Body of pancreas (tissue), 4 donors: ENCODE data around the gene NDUFAF4.

ENCODE experiments used
- POLR2A ChIP-seq, 3 donors: fragments of 450-650 bp; IDR thresholded peaks; one replicate each; pipeline ENCODE4 v1.6.1; 2016; ENCODE audit warnings: antibody characterized with exemption in 3 of 3, mild to moderate bottlenecking in 2 of 3
- TF ChIP-seq, protein P1 (sequence below), 7 experiments: fragments of 450-650 bp in 4 of 7; fragments of 200-600 bp in 3 of 7; sonication (generic) in 3 of 7; IDR thresholded peaks; one replicate each; pipeline ENCODE4 v1.5.1; 2016 to 2019; ENCODE audit warnings: antibody characterized with exemption in 7 of 7

DNA sequence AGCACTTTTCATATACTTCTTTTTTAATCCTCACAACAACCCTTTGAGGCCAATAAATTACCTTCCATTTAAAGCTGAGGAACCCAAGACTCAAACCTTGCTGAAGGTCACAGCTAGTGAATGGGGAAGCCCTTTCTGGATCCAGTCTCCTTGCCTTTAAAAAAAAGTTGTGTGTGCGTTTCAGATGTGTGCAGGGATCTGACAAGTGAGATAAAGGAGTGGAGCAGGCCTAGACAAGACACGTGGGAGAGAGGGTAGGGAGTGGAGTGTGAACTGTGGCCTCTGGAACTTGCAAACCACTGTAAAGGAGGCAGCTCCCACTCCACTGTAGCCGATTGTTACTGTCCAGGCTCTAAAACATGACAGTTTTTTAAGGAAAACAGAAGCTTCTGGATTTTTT lies 28.7 kb upstream of the NDUFAF4 start:
- no peak for TF ChIP-seq POLR2A (IDR thresholded peaks at IDR 0.05)
- TF ChIP-seq, protein P1, sequence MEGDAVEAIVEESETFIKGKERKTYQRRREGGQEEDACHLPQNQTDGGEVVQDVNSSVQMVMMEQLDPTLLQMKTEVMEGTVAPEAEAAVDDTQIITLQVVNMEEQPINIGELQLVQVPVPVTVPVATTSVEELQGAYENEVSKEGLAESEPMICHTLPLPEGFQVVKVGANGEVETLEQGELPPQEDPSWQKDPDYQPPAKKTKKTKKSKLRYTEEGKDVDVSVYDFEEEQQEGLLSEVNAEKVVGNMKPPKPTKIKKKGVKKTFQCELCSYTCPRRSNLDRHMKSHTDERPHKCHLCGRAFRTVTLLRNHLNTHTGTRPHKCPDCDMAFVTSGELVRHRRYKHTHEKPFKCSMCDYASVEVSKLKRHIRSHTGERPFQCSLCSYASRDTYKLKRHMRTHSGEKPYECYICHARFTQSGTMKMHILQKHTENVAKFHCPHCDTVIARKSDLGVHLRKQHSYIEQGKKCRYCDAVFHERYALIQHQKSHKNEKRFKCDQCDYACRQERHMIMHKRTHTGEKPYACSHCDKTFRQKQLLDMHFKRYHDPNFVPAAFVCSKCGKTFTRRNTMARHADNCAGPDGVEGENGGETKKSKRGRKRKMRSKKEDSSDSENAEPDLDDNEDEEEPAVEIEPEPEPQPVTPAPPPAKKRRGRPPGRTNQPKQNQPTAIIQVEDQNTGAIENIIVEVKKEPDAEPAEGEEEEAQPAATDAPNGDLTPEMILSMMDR (IDR thresholded peaks at IDR 0.05), result no peak
